RPMI7951 (cell line): ENCODE measurements around the gene VAPA. TPM values are rescaled to one million over a fixed set of nuclear protein-coding genes. Genes with fewer than 3 reads are reported as not detected.

Source experiments
- DNase-seq: peaks from one replicate; pipeline ENCODE4 v3.0.0-alpha.2; 2012; ENCODE audit warnings: low read depth
- total RNA-seq: library from RNA; depleted of rRNA; stranded (reverse); fragments of >200 nt; shearing (Covaris generic); gene quantifications from 2 replicates; pipeline ENCODE4 v1.2.3, GENCODE V29; 2014; rRNA removed

VAPA gene
- total RNA-seq, 1 experiment from 2014 or later, result 258 TPM

GRCh38 chr18:10002280-10002679, 88.5 kb downstream of the VAPA start:
- DNase-seq, result no peak

GRCh38 chr18:10003281-10003680, 89.5 kb downstream of the VAPA start:
- DNase-seq, result no peak

- no peak for DNase-seq
Measured at GRCh38 chr18:10003866-10004265, 90.0 kb downstream of the VAPA start.

GRCh38 chr18:10006311-10006893, 92.6 kb downstream of the VAPA start:
- peak; percentile 71 for DNase-seq

GRCh38 chr18:10008006-10008647, 94.3 kb downstream of the VAPA start:
- no peak for DNase-seq

Other genes with a start within 250 kb of the VAPA start
- 34.2 and 41.7 TPM in 2 replicates for gene RAB31, start 205.7 kb upstream of the VAPA start, total RNA-seq
- gene TXNDC2, start 28.0 kb upstream of the VAPA start, total RNA-seq, result 0.10 and 0.12 TPM in 2 replicates